MM.1S (cell line): Measurements from ENCODE around the gene CBX8.

Source experiments
- DNase-seq: peaks from one replicate; pipeline ENCODE4 v3.0.0-alpha.2; 2015
- H2AFZ ChIP-seq: fragments of 300-600 bp; sonication (generic); 2 replicates; pipeline ENCODE4 v1.6.0; 2016; ENCODE audit warnings: antibody characterized with exemption, low read length
- H3F3A ChIP-seq: fragments of 300-600 bp; sonication (generic); 2 replicates; pipeline ENCODE4 v1.6.1; 2016; ENCODE audit warnings: mild to moderate bottlenecking, antibody characterized with exemption, low read length, moderate library complexity, mixed read lengths; ENCODE audit not compliant: insufficient read depth
- H3K27ac ChIP-seq: fragments of 300-600 bp; sonication (generic); 2 replicates; pipeline ENCODE4 v1.5.1; 2016; ENCODE audit warnings: mild to moderate bottlenecking, low read length
- H3K27me3 ChIP-seq: fragments of 300-600 bp; sonication (generic); replicated peaks from 2 replicates; pipeline ENCODE4 v1.6.0; 2016; ENCODE audit warnings: low read length; ENCODE audit not compliant: insufficient read depth
- H3K36me3 ChIP-seq: fragments of 300-600 bp; sonication (generic); replicated peaks from 2 replicates; pipeline ENCODE4 v1.6.1; 2016; ENCODE audit warnings: mild to moderate bottlenecking, low read length, mixed read lengths; ENCODE audit not compliant: insufficient read depth
- H3K4me1 ChIP-seq: fragments of 300-600 bp; sonication (generic); 2 replicates; pipeline ENCODE4 v1.6.1; 2016; ENCODE audit warnings: low read length, mixed read lengths
- H3K4me2 ChIP-seq: fragments of 300-600 bp; sonication (generic); 2 replicates; pipeline ENCODE4 v1.6.0; 2016; ENCODE audit warnings: low read depth, low read length
- H3K4me3 ChIP-seq: fragments of 300-600 bp; sonication (generic); 2 replicates; pipeline ENCODE4 v1.5.1; 2016; ENCODE audit warnings: low read length, mixed read lengths
- H3K79me2 ChIP-seq: fragments of 300-600 bp; sonication (generic); 2 replicates; pipeline ENCODE4 v1.6.1; 2016; ENCODE audit warnings: mixed run types, low read length, mixed read lengths
- H3K9ac ChIP-seq: fragments of 300-600 bp; sonication (generic); 2 replicates; pipeline ENCODE4 v1.6.1; 2016; ENCODE audit warnings: low read length, mixed read lengths
- H3K9me2 ChIP-seq: fragments of 300-600 bp; sonication (generic); replicated peaks from 2 replicates; pipeline ENCODE4 v1.6.1; 2016; ENCODE audit warnings: mild to moderate bottlenecking, low read length, mixed read lengths; ENCODE audit not compliant: insufficient read depth
- H3K9me3 ChIP-seq: fragments of 300-600 bp; sonication (generic); replicated peaks from 2 replicates; pipeline ENCODE4 v1.6.1; 2016; ENCODE audit warnings: mild to moderate bottlenecking, low read length, mixed read lengths; ENCODE audit not compliant: insufficient read depth
- H4K20me1 ChIP-seq: fragments of 300-600 bp; sonication (generic); 2 replicates; pipeline ENCODE4 v1.6.1; 2016; ENCODE audit warnings: mild to moderate bottlenecking, low read length, moderate library complexity, mixed read lengths; ENCODE audit not compliant: insufficient read depth
- EZH2 ChIP-seq: fragments of 300-600 bp; sonication (generic); optimal IDR thresholded peaks from 2 replicates; pipeline ENCODE3; 2017; ENCODE audit warnings: low read depth, mild to moderate bottlenecking, antibody characterized with exemption, low read length, mixed read lengths
- EZH2phosphoT487 ChIP-seq: fragments of 300-600 bp; sonication (generic); IDR thresholded peaks from 2 replicates; pipeline ENCODE4 v1.6.1; 2018; ENCODE audit warnings: antibody characterized with exemption, low read length
- TF ChIP-seq, protein P1 (sequence below): fragments of 300-600 bp; sonication (generic); IDR thresholded peaks from 2 replicates; pipeline ENCODE4 v1.5.1; 2016; ENCODE audit warnings: antibody characterized with exemption, low read length, mixed read lengths

CBX8 gene

DNA sequence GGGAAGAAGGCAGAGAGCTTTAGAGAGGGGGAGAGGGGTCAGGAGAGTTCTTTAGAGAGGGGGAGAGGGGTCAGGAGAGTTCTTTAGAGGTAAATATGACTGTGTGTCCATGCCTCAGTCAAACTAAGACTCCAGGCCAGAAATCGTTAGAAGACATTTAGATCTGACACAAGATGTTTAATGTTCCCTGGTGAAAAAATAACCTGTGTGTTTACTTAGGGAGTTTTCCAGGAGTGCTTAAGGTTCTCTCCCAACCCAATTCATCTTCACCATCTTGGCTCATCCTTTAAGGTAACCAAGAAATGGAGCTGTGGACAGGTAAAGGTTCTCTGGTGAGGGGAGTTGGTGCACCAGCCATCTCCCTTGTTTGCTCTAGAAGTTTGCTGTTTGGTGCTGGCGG is 32.6 kb upstream of the CBX8 start:
- Histone ChIP-seq H3K9ac (no peak overlapping the region), H3K9me3 (no peaks in the 10 kb centered on the region), H3K4me3 (no peak overlapping the region), H3K9me2 (no peaks in the 10 kb centered on the region), H3K4me1 (no peaks in the 10 kb centered on the region), H2AFZ (no peak overlapping the region), H3K27ac (no peak overlapping the region), H3K79me2 (no peaks in the 10 kb centered on the region), H4K20me1 (no peaks in the 10 kb centered on the region), H3F3A (no peaks in the 10 kb centered on the region), H3K27me3 (peaks cover 43% of the 10 kb centered on the region), H3K4me2 (no peak overlapping the region), H3K36me3 (no peaks in the 10 kb centered on the region)
- DNase-seq: no peak
- TF ChIP-seq EZH2: no peak
- no peak for TF ChIP-seq EZH2phosphoT487

DNA sequence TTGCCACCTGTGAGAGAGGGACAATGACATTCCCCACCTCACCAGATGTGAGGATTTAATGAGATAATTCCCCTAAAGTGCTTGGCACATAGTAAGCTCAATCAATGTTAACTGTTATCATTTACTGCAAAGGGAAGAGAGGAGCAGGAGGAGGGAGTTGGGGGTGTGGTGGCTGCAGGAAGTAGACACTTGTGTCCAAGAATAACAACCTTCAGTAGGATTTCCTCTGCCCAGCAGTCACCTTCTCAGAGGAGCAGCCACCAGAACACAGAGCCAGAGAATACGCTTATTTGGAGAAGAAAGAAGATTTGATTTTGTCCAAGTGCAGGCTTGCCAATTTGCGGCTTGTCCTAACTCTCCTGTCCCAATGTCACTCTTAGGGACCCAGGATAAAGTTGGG is 32.1 kb upstream of the CBX8 start:
- Histone ChIP-seq H3K27me3 (peaks cover 48% of the 10 kb centered on the region), H3K9ac (no peak overlapping the region), H3K27ac (no peak overlapping the region), H3K79me2 (no peaks in the 10 kb centered on the region), H3K9me2 (no peaks in the 10 kb centered on the region), H3K4me1 (no peaks in the 10 kb centered on the region), H2AFZ (no peak overlapping the region), H3F3A (no peaks in the 10 kb centered on the region), H3K4me3 (no peak overlapping the region), H4K20me1 (no peaks in the 10 kb centered on the region), H3K4me2 (no peak overlapping the region), H3K9me3 (no peaks in the 10 kb centered on the region), H3K36me3 (no peaks in the 10 kb centered on the region)
- TF ChIP-seq EZH2: no peak
- TF ChIP-seq EZH2phosphoT487: no peak
- TF ChIP-seq, protein P1, sequence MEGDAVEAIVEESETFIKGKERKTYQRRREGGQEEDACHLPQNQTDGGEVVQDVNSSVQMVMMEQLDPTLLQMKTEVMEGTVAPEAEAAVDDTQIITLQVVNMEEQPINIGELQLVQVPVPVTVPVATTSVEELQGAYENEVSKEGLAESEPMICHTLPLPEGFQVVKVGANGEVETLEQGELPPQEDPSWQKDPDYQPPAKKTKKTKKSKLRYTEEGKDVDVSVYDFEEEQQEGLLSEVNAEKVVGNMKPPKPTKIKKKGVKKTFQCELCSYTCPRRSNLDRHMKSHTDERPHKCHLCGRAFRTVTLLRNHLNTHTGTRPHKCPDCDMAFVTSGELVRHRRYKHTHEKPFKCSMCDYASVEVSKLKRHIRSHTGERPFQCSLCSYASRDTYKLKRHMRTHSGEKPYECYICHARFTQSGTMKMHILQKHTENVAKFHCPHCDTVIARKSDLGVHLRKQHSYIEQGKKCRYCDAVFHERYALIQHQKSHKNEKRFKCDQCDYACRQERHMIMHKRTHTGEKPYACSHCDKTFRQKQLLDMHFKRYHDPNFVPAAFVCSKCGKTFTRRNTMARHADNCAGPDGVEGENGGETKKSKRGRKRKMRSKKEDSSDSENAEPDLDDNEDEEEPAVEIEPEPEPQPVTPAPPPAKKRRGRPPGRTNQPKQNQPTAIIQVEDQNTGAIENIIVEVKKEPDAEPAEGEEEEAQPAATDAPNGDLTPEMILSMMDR: no peak
- DNase-seq: no peak

DNA sequence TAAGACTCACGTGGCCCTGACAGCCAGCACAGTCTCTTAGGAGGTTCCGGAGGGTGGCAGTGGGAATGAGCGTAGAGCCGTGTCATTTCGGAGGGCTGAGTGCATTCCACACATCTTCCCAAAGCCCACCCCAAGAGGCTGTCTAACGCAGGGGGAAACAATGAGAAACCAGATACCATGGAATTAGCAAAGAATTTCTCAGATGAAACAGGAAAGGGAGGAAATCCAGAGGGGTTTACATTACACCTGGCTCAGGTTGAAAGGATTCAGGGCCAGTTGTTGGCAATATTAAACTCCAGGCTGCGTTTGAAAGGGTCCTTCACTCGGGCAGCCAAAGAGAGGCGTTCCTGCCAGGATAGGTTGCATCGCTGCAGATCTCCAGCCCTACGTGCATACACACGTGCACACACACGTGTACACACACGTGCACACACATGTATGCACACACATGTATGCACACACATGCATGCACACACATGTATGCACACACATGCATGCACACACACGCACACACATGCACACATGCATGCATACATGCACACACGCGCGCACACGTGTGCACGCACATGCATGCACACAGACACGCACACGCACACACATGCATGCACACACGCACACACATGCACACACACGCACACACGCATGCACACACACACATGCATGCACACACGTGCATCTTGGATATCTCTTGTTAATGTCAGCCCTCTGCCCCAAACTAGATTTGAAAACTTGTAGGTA is 30.1 kb upstream of the CBX8 start:
- Histone ChIP-seq H3K27me3 (peaks cover 59% of the 10 kb centered on the region), H2AFZ (no peak overlapping the region), H3K27ac (no peak overlapping the region), H3K9me2 (no peaks in the 10 kb centered on the region), H3K36me3 (no peaks in the 10 kb centered on the region), H3K79me2 (no peaks in the 10 kb centered on the region), H3K4me2 (no peak overlapping the region), H3K4me1 (no peaks in the 10 kb centered on the region), H3K9ac (no peak overlapping the region), H3K4me3 (no peak overlapping the region), H3K9me3 (no peaks in the 10 kb centered on the region), H4K20me1 (no peaks in the 10 kb centered on the region), H3F3A (no peaks in the 10 kb centered on the region)
- TF ChIP-seq EZH2: no peak
- DNase-seq: no peak

DNA sequence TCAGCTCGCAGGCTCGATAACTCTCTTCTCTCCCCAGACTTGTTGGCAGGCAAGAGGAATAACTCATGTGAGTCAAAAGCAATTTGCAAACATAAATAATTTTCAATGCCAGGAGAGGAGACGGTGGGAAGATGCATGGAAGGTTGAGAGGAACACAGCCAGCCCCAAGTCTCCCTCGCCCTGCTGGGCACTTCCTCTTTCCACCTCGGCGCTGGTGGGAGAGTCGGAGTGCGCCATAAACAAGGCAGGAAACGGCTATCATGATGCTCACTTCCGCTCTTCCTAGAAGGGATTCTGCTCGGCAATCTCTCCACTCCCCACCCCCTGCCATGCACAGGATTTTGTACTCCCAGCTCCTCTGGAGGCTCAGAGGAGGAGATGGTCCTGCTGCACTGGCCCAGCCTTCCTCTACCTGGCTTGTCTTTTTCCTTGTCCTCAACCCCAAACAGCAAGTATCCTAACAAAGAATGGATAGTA is 29.4 kb upstream of the CBX8 start:
- H3K27ac ChIP-seq: no peak overlapping the region
- peaks cover 66% of the 10 kb centered on the region for H3K27me3 ChIP-seq
- H3F3A ChIP-seq: no peaks in the 10 kb centered on the region
- no peak overlapping the region for H3K4me2 ChIP-seq
- H3K9me3 ChIP-seq: no peaks in the 10 kb centered on the region
- no peak overlapping the region for H3K4me3 ChIP-seq
- no peak for TF ChIP-seq EZH2phosphoT487
- TF ChIP-seq, protein P1: no peak
- no peak for TF ChIP-seq EZH2
- no peaks in the 10 kb centered on the region for H3K9me2 ChIP-seq
- no peak for DNase-seq
- H3K9ac ChIP-seq: no peak overlapping the region
- H3K4me1 ChIP-seq: no peaks in the 10 kb centered on the region
- H2AFZ ChIP-seq: no peak overlapping the region
- no peaks in the 10 kb centered on the region for H3K79me2 ChIP-seq
- H4K20me1 ChIP-seq: no peaks in the 10 kb centered on the region
- H3K36me3 ChIP-seq: no peaks in the 10 kb centered on the region
